Measurements from ENCODE around the gene PTPN4. TPM values are rescaled to one million over a fixed set of nuclear protein-coding genes. Genes with fewer than 3 reads are reported as not detected.

PTPN4 gene
- total RNA-seq, 1 experiment from 2014 or later: 42.2 TPM

DNA sequence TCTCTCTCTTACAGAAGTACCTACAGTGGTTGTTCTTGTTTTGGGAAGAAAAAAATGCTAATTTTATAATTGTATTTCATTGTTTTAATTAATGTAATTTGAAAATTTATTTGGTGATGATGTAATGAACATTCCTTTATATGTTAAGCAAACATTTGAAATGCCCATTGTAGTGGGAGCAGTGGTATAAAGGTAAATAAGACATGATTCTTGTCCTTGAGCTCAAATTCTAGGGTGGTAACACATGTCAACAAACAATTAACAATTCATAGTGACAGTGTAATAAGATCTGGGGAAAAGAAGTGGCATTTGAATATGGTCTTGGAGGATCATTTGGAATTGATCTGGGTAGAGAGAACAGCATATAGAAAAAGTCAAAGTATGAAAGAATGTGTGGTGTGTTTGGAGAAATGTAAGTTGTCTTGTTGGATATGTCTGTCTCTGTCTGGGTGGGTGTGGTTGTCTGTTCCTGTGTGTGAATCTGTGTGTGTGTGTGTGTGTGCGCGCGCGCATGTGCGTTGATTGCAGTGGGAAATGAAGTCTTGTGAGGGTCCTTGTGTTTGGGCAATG is 5.8 kb downstream of the PTPN4 start:
- Histone ChIP-seq H3K27me3 (replicated peaks; ENCODE audit: insufficient read depth, low read depth, low read length, poor library complexity) (no peaks in the 10 kb centered on the region), H3K27ac (ENCODE audit: low read depth, low read length, poor library complexity, severe bottlenecking) (no peak overlapping the region), H3K9me3 (ENCODE audit: low read depth, low read length, poor library complexity, severe bottlenecking) (no peaks in the 10 kb centered on the region), H3K36me3 (ENCODE audit: insufficient read depth, low read length, poor library complexity, severe bottlenecking) (no peaks in the 10 kb centered on the region), H3K4me3 (ENCODE audit: low read depth, low read length, poor library complexity, severe bottlenecking) (no peak overlapping the region), H3K4me1 (ENCODE audit: insufficient read depth, low read length, poor library complexity, severe bottlenecking) (peaks cover 22% of the 10 kb centered on the region)
- TF ChIP-seq, protein P1, sequence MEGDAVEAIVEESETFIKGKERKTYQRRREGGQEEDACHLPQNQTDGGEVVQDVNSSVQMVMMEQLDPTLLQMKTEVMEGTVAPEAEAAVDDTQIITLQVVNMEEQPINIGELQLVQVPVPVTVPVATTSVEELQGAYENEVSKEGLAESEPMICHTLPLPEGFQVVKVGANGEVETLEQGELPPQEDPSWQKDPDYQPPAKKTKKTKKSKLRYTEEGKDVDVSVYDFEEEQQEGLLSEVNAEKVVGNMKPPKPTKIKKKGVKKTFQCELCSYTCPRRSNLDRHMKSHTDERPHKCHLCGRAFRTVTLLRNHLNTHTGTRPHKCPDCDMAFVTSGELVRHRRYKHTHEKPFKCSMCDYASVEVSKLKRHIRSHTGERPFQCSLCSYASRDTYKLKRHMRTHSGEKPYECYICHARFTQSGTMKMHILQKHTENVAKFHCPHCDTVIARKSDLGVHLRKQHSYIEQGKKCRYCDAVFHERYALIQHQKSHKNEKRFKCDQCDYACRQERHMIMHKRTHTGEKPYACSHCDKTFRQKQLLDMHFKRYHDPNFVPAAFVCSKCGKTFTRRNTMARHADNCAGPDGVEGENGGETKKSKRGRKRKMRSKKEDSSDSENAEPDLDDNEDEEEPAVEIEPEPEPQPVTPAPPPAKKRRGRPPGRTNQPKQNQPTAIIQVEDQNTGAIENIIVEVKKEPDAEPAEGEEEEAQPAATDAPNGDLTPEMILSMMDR (conservative IDR thresholded peaks at IDR 0.05; ENCODE audit: low read depth, low read length): no peak
- no peak for TF ChIP-seq EZH2 (IDR thresholded peaks at IDR 0.05; ENCODE audit: borderline replicate concordance, low read depth, low read length, poor library complexity, severe bottlenecking)
- BruUV-seq (replicated peaks): no TSS peak
- intact Hi-C loops (cut with micrococcal nuclease; ENCODE audit: unreplicated experiment): no loop called here
- CTCF ChIA-PET: no interaction called here
- no peak for DNase-seq (ENCODE audit: low spot score)
- POLR2A ChIA-PET (ENCODE audit: low non-redundant PET): no interaction called here

DNA sequence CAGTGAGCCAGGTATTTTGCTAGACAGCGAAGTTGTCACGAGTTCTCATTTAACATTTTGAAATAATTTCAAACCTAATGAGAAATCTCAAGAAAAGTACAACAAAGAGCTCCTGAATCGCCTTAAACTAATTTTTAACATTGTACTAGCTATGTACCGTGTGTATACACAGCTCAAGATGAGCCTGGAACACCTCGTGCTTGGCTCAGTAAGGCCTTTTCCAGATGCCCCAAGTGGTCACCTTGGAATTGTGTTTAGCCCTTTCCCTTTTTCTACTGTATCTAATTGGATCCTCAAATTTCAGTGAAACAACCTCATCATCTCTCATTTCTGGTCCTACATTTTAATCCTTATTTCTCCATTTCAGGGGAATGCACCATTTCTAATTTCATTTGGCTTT is 7.2 kb downstream of the PTPN4 start:
- TF ChIP-seq EZH2 (IDR thresholded peaks at IDR 0.05; ENCODE audit: borderline replicate concordance, low read depth, low read length, poor library complexity, severe bottlenecking): no peak
- no TSS peak for BruUV-seq (replicated peaks)
- CTCF ChIA-PET: no interaction called here
- Histone ChIP-seq H3K27me3 (replicated peaks; ENCODE audit: insufficient read depth, low read depth, low read length, poor library complexity) (no peaks in the 10 kb centered on the region), H3K36me3 (ENCODE audit: insufficient read depth, low read length, poor library complexity, severe bottlenecking) (no peaks in the 10 kb centered on the region), H3K4me1 (ENCODE audit: insufficient read depth, low read length, poor library complexity, severe bottlenecking) (peaks cover 22% of the 10 kb centered on the region), H3K4me3 (ENCODE audit: low read depth, low read length, poor library complexity, severe bottlenecking) (no peak overlapping the region), H3K27ac (ENCODE audit: low read depth, low read length, poor library complexity, severe bottlenecking) (no peak overlapping the region), H3K9me3 (ENCODE audit: low read depth, low read length, poor library complexity, severe bottlenecking) (no peaks in the 10 kb centered on the region)
- intact Hi-C loops (cut with micrococcal nuclease; ENCODE audit: unreplicated experiment): no loop called here
- POLR2A ChIA-PET (ENCODE audit: low non-redundant PET): interaction anchor here (0.6 kb wide), 2 partner anchors 18 to 239 kb away, joined by 3 to 4 read pairs; no protein-coding TSS in a partner anchor
- DNase-seq (ENCODE audit: low spot score): no peak

DNA sequence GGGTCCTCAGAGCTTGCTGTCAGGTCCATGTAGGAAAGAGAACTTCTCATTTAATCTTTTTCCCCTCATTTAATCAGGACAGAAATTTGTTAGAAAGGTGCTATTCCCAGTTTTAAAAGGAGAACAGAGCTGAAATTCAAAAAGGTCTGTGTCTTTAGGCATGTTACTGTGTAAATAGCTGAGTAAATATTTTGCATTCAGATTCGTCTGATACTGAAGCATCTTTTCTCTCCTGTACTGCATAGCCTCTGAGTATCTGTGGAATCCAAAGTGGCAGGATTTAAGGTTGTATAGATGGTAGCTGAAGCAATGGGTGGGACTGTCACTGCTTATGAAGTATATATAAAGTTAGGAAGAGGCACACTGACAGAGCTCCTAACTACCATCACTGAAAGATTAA is 9.0 kb downstream of the PTPN4 start:
- TF ChIP-seq EZH2 (IDR thresholded peaks at IDR 0.05; ENCODE audit: borderline replicate concordance, low read depth, low read length, poor library complexity, severe bottlenecking): no peak
- TF ChIP-seq, protein P1 (conservative IDR thresholded peaks at IDR 0.05; ENCODE audit: low read depth, low read length): no peak

DNA sequence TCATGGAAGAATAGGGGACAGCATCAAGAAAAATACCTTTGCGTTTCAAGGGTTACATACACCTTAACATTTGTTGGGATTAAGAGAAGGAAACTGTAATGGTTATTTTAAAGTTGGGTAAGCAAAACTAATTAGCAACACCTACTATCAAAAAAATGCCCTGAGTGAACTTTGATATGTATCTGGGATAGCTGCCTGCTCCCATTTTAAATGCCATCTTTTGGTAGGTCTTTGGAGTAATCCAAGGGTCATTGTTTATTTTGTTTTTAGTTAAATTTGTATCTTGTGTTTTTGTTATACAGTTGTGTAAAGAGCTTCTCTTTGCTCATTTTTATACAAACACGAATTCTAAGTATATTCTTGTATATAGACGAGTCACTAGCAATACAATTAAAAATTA is 9.9 kb downstream of the PTPN4 start:
- no peaks in the 10 kb centered on the region for H3K27me3 ChIP-seq (replicated peaks; ENCODE audit: insufficient read depth, low read depth, low read length, poor library complexity)
- H3K4me1 ChIP-seq (ENCODE audit: insufficient read depth, low read length, poor library complexity, severe bottlenecking): no peaks in the 10 kb centered on the region
- BruUV-seq (replicated peaks): no TSS peak
- H3K9me3 ChIP-seq (ENCODE audit: low read depth, low read length, poor library complexity, severe bottlenecking): no peaks in the 10 kb centered on the region
- no peak for DNase-seq (ENCODE audit: low spot score)
- TF ChIP-seq, protein P1 (conservative IDR thresholded peaks at IDR 0.05; ENCODE audit: low read depth, low read length): no peak
- TF ChIP-seq EZH2 (IDR thresholded peaks at IDR 0.05; ENCODE audit: borderline replicate concordance, low read depth, low read length, poor library complexity, severe bottlenecking): no peak
- H3K36me3 ChIP-seq (ENCODE audit: insufficient read depth, low read length, poor library complexity, severe bottlenecking): no peaks in the 10 kb centered on the region
- CTCF ChIA-PET: no interaction called here
- no peak overlapping the region for H3K4me3 ChIP-seq (ENCODE audit: low read depth, low read length, poor library complexity, severe bottlenecking)
- POLR2A ChIA-PET (ENCODE audit: low non-redundant PET): no interaction called here
- intact Hi-C loops (cut with micrococcal nuclease; ENCODE audit: unreplicated experiment): no loop called here
- no peak overlapping the region for H3K27ac ChIP-seq (ENCODE audit: low read depth, low read length, poor library complexity, severe bottlenecking)

More for the DNA sequence above, 9.0 kb downstream of the PTPN4 start:
- intact Hi-C loops (cut with micrococcal nuclease; ENCODE audit: unreplicated experiment): no loop called here
- ChIA-PET POLR2A (ENCODE audit: low non-redundant PET) (no interaction called here), CTCF (no interaction called here)
- H3K27me3 ChIP-seq (replicated peaks; ENCODE audit: insufficient read depth, low read depth, low read length, poor library complexity): no peaks in the 10 kb centered on the region
- H3K4me3 ChIP-seq (ENCODE audit: low read depth, low read length, poor library complexity, severe bottlenecking): no peak overlapping the region
- no peak for DNase-seq (ENCODE audit: low spot score)
- no peaks in the 10 kb centered on the region for H3K9me3 ChIP-seq (ENCODE audit: low read depth, low read length, poor library complexity, severe bottlenecking)
- peaks cover 5% of the 10 kb centered on the region for H3K4me1 ChIP-seq (ENCODE audit: insufficient read depth, low read length, poor library complexity, severe bottlenecking)
- no TSS peak for BruUV-seq (replicated peaks)
- no peaks in the 10 kb centered on the region for H3K36me3 ChIP-seq (ENCODE audit: insufficient read depth, low read length, poor library complexity, severe bottlenecking)
- no peak overlapping the region for H3K27ac ChIP-seq (ENCODE audit: low read depth, low read length, poor library complexity, severe bottlenecking)

All from A673 (cell line).